ENCODE results near the gene EML4. TPM values are rescaled to one million over a fixed set of nuclear protein-coding genes. Genes with fewer than 3 reads are reported as not detected.

EML4 gene
- total and polyA plus RNA-seq, 2 of the 13 experiments (the other 11 are each of a cell fraction or from before 2014, with no cell fraction given): 243 to 476 TPM

DNA sequence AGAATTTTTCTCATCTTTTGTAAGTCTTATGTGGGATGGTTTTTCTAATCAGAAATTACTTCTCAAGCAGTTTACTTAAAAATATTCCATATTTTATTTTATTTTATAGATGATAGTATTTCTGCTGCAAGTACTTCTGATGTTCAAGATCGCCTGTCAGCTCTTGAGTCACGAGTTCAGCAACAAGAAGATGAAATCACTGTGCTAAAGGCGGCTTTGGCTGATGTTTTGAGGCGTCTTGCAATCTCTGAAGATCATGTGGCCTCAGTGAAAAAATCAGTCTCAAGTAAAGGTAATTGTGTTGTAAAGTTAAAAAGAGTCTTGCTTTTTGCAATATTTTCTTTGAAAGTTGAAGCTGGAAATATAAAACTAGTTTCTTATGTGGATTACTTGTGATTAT lies 76.2 kb downstream of the EML4 start:
- Histone ChIP-seq H3K36me3 (replicated peaks in 1 of 2; ENCODE audit: control insufficient read depth in 1 of 2, insufficient read depth in 2 of 2, low read length in 2 of 2) (peaks cover 27 to 56% of the 10 kb centered on the region in 2 experiments), H3K4me1 (ENCODE audit: insufficient read depth, low read length) (peaks cover 47% of the 10 kb centered on the region), H4K20me1 (ENCODE audit: insufficient read depth, low read length) (peaks cover 100% of the 10 kb centered on the region), H3K79me2 (ENCODE audit: insufficient read depth, low read length) (peaks cover 100% of the 10 kb centered on the region), H3K9ac (ENCODE audit: insufficient read depth, low read depth, low read length) (no peak overlapping the region), H3K27me3 (ENCODE audit: control insufficient read depth in 1 of 2, insufficient read depth in 2 of 2, low read length in 2 of 2) (no peaks in the 10 kb centered on the region), H2AFZ (ENCODE audit: low read length) (no peak overlapping the region), H3K27ac (ENCODE audit: extremely low read length, insufficient read depth, low read length) (no peak overlapping the region), H3K9me3 (ENCODE audit: low read length) (no peaks in the 10 kb centered on the region), H3K4me3 (replicated peaks in 1 of 3; ENCODE audit: insufficient read depth in 1 of 3, low read depth in 2 of 3, low read length in 3 of 3) (no peak overlapping the region), H3K4me2 (ENCODE audit: low read depth, low read length) (no peak overlapping the region)
- in situ Hi-C loops (cut with HindIII; ENCODE audit: extremely low pct_ligation_motif_present, low pct_unique_long_range_greater_than_20kb) (no loop called here), intact Hi-C loops (cut with micrococcal nuclease; ENCODE audit: unreplicated experiment) (no loop called here)
- 95% methylated on average over 4 of the region's 4 CpGs for WGBS (ENCODE audit: low lambda C conversion rate)
- DNase-seq (ENCODE audit: low spot score) (no peak), ATAC-seq (no peak), FAIRE-seq (no peak)
- no TSS peak for BruUV-seq (replicated peaks)
- ChIA-PET CTCF (ENCODE audit: low intra/inter-chr PET ratio, low total read pairs) (no interaction called here), POLR2A (no interaction called here)
- TF ChIP-seq SETDB1 (CRISPR knock-in tag; IDR thresholded peaks at IDR 0.05; ENCODE audit: borderline replicate concordance): no peak
- no peak for TF ChIP-seq ZNF781 (CRISPR knock-in tag; IDR thresholded peaks at IDR 0.05; ENCODE audit: borderline replicate concordance, not compliant biosample characterization)
- TF ChIP-seq BCL6 (CRISPR knock-in tag; IDR thresholded peaks at IDR 0.05): no peak
- TF ChIP-seq ARID2 (CRISPR knock-in tag; IDR thresholded peaks at IDR 0.05; ENCODE audit: borderline replicate concordance): no peak
- TF ChIP-seq ARID3A (IDR thresholded peaks at IDR 0.05; ENCODE audit: low read depth, low read length): no peak
- no peak for TF ChIP-seq POLR2G (IDR thresholded peaks at IDR 0.05; ENCODE audit: low read depth, low read length)
- no peak for TF ChIP-seq JARID2 (CRISPR knock-in tag; IDR thresholded peaks at IDR 0.05; ENCODE audit: insufficient replicate concordance)
- TF ChIP-seq SNRNP70 (IDR thresholded peaks at IDR 0.05; ENCODE audit: low read depth, low read length): no peak
- TF ChIP-seq TAF1 (CRISPR knock-in tag; IDR thresholded peaks at IDR 0.05): no peak
- no peak for TF ChIP-seq ZFP90 (CRISPR knock-in tag; IDR thresholded peaks at IDR 0.05; ENCODE audit: borderline replicate concordance)
- no peak for TF ChIP-seq KLF6 (CRISPR knock-in tag; IDR thresholded peaks at IDR 0.05)

Data from HepG2 (cell line).